Activated naive CD4-positive, alpha-beta T cell treated with anti-CD3 and anti-CD28 coated beads, Interleukin-2, amount 10 ng/mL, durations not matched to agents 7 days and 5 days (primary cell): ENCODE measurements around the gene TIMM10.

Experiments
- CTCF ChIA-PET: fragments of 350-600 bp; sonication (Branson Sonifier 250); formaldehyde crosslinking; loops from one replicate; lab custom pipeline; 2021; ENCODE audit warnings: antibody characterized with exemption; lab: Charles Lee
- DNase-seq: peaks from one replicate; pipeline ENCODE4 v3.0.0-alpha.2; 2020
- H3K27ac Mint-ChIP-seq: one replicate; pipeline ENCODE4 v1.8.0; 2021; ENCODE audit warnings: mild to moderate bottlenecking, moderate library complexity, mixed read lengths
- H3K27me3 Mint-ChIP-seq: one replicate; pipeline ENCODE4 v1.8.0; 2021; ENCODE audit warnings: mild to moderate bottlenecking, mixed read lengths
- H3K36me3 Mint-ChIP-seq: one replicate; pipeline ENCODE4 v1.8.0; 2021; ENCODE audit warnings: mixed read lengths
- H3K4me1 Mint-ChIP-seq: one replicate; pipeline ENCODE4 v1.8.0; 2021; ENCODE audit warnings: mixed read lengths
- H3K4me3 Mint-ChIP-seq: one replicate; pipeline ENCODE4 v1.8.0; 2021; ENCODE audit warnings: mild to moderate bottlenecking, moderate library complexity, mixed read lengths
- H3K9me3 Mint-ChIP-seq: one replicate; pipeline ENCODE4 v1.8.0; 2021; ENCODE audit warnings: mixed read lengths

Gene TIMM10

DNA sequence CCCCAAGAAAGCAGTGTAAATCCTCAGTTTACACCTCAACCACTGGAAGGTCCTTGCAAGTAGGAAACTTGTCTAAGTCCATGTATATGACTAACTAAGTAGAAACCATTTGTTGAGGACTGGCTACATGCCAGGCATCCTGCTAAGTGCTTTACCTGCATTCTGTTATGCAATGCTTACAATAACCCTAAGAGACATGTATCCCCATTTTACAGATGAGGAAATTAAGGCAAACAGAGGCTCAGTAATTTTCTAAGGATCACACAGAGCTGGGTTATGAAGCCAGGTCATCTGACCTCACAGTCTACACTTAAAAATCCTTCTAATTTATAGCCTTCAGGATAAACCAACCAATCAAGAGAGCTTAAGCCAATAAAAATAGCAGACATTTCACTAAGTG, 1.5 kb downstream of the TIMM10 start:
- CTCF ChIA-PET, result interaction anchor here (1.1 to 7.6 kb wide), 6 partner anchors 35 to 272 kb away, joined by 4 to 306 read pairs (median 12); partner anchors contain the start of genes RTN4RL2 and UBE2L6
- Mint-ChIP-seq H3K4me3 (peak overlapping the region; percentile 13), H3K9me3 (no peaks in the 10 kb centered on the region), H3K4me1 (peaks cover 44% of the 10 kb centered on the region), H3K36me3 (peaks cover 14% of the 10 kb centered on the region), H3K27me3 (no peaks in the 10 kb centered on the region), H3K27ac (no peak overlapping the region)
- no peak for DNase-seq

DNA sequence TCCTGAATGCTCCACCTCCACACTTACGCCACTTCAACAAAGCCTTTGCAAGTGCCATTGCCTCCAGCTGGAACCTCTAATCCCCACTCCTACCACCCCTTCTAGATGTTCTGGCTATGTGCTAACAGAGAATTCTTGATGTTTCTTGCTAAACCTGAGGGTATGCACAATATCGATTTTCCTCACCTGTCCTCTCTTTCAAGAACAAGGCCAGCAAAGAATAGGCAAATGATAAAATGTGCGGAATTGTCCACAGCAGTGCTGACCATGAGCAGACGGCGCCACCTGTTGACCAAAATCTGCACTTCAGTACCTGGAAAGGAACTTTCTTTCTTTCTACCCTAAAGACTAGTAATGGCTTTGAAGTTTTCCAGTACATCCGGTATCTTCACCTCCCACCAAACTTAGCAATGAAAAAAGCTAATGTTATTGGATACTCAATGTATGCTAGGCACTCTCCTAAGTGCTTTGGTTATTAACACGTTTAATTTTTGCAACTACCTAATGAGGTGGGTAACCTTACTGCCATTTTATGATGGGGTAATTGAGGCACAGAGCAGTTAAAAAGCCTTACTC, 3.4 kb downstream of the TIMM10 start:
- H3K27ac Mint-ChIP-seq, result peak overlapping the region; percentile 73
- H3K36me3 Mint-ChIP-seq, result peaks cover 14% of the 10 kb centered on the region
- no peak overlapping the region for H3K4me3 Mint-ChIP-seq

DNA sequence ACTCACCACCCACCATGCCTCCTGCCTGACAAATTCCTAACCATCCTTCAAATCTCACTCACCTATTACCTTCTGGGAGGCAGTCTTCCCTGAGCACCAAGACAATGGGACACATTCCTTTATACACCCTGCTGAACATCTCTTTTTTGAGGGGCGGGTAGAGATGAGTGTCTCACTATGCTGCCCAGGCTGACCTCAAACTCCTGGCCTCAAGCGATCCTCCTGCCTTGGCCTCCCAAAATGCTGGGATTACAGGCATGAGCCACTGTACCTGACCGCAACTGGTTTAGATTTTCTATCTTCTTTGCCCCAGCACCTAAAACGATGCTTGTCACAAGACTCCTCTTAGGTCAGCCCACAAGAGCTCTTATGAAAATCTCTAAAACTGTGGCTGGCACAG, 7.1 kb downstream of the TIMM10 start:
- no peaks in the 10 kb centered on the region for H3K27me3 Mint-ChIP-seq
- peaks cover 15% of the 10 kb centered on the region for H3K4me1 Mint-ChIP-seq
- H3K36me3 Mint-ChIP-seq, result peaks cover 10% of the 10 kb centered on the region
- H3K4me3 Mint-ChIP-seq, result no peak overlapping the region
- CTCF ChIA-PET, result interaction anchor here (1.6 to 7.6 kb wide), 3 partner anchors 29 to 178 kb away, joined by 4 to 306 read pairs (median 108); partner anchors contain the start of gene RTN4RL2
- no peak for DNase-seq
- no peaks in the 10 kb centered on the region for H3K9me3 Mint-ChIP-seq
- H3K27ac Mint-ChIP-seq, result no peak overlapping the region

More for the DNA sequence above, 3.4 kb downstream of the TIMM10 start:
- DNase-seq, result peak; percentile 87
- peaks cover 43% of the 10 kb centered on the region for H3K4me1 Mint-ChIP-seq
- no peaks in the 10 kb centered on the region for H3K27me3 Mint-ChIP-seq
- H3K9me3 Mint-ChIP-seq, result no peaks in the 10 kb centered on the region
- CTCF ChIA-PET, result interaction anchor here (0.6 to 7.6 kb wide), 37 partner anchors 8 to 193 kb away, joined by 3 to 306 read pairs (median 4); partner anchors contain the start of genes RTN4RL2, SLC43A1 and UBE2L6

DNA sequence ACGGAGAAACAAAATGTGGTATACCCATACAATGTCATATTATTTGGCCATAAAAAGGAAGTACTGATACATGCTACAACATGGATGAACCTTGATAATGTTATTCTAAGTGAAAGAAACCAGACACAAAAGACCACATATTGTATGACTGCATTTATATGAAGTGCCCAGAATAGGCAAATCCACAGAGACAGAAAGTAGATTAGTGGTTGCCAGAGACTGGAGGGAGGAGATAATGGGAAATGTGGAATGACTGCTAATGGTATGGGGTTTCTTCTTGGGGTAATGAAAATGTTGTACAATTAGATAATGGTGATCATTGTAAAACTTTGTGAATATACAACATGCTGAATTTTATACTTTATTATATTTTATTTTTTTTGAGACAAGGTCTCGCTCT, 9.4 kb downstream of the TIMM10 start:
- Mint-ChIP-seq H3K27me3 (peaks cover 8% of the 10 kb centered on the region), H3K27ac (no peak overlapping the region), H3K4me3 (no peak overlapping the region), H3K9me3 (no peaks in the 10 kb centered on the region), H3K4me1 (peaks cover 6% of the 10 kb centered on the region), H3K36me3 (no peaks in the 10 kb centered on the region)
- CTCF ChIA-PET, result interaction anchor here (0.9 to 9.0 kb wide), 2 partner anchors 27 to 119 kb away, joined by 3 to 115 read pairs; no protein-coding TSS in a partner anchor
- no peak for DNase-seq

DNA sequence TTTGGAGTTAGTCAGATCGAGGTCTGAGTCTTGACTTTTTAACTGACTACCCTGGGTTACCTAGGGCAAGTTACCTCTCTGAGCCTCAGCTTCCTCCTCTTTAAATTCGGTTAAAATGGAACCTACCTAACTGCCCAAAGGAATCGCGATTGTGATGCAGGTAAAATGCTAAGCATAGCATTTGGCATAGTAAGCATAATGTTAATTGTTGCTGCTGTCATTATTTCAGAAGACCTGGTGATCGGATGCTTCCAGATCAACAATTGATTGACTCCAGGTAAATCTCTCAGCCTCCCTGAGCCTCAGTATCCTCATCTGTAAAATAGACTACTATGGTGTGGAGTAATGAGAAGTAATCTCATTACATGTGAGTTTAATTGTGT, 14.5 kb downstream of the TIMM10 start:
- DNase-seq, result no peak
- no peaks in the 10 kb centered on the region for H3K9me3 Mint-ChIP-seq
- peaks cover 9% of the 10 kb centered on the region for H3K36me3 Mint-ChIP-seq
- H3K27me3 Mint-ChIP-seq, result peaks cover 8% of the 10 kb centered on the region
- peak overlapping the region; percentile 96 for H3K4me3 Mint-ChIP-seq
- CTCF ChIA-PET, result interaction anchor here (0.8 to 9.0 kb wide), 7 partner anchors 8 to 129 kb away, joined by 3 to 115 read pairs (median 5); no protein-coding TSS in a partner anchor
- peak overlapping the region; percentile 82 for H3K27ac Mint-ChIP-seq
- peaks cover 34% of the 10 kb centered on the region for H3K4me1 Mint-ChIP-seq

DNA sequence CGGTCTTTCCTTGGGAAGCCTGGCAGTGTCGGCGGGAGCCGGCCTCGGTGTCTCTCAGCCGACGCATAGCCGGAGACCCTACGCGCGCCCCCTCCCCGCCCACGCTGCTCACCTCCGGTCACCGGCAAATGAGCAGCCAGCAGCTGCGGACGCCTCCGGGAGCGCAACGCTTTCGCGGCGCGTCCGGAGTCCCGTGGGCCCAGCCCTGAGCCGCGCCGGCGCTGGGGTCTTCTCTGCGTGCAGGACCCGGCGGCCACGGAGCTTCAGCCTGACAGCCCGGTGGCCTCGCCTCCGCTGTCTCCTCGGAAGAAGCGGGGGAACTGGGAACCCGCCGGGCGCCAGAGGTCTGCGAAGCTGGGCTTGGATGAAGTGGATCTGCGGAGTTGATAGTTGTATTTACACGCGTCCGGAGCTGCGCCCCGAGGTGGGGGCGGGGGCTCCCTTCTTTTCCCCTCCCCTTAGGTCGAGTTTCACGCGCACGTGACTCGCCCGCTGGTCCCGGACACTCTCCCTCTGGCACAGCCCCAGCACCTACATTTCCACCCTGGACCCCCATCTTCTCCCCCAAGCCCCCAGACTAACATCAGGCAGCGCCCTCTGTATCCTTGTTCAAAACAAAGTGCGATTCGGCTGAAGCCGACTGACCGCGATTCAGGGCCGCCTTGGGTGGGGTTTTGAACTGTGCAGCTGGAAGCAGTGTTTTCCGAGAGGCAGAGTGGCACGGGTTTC, 15.1 kb downstream of the TIMM10 start, which contains the start of gene SLC43A1:
SLC43A1 (minus strand) TSS at position 371 of the 729 bp plus-strand sequence. CDS start 1,591 bp downstream, outside the sequence.
- Mint-ChIP-seq H3K27ac (peak within 1 kb of the TSS; percentile 86), H3K27me3 (peaks cover 8% of the 10 kb centered on the region), H3K36me3 (peaks cover 9% of the 10 kb centered on the region), H3K9me3 (no peaks in the 10 kb centered on the region), H3K4me3 (peak within 1 kb of the TSS; percentile 96), H3K4me1 (peaks cover 34% of the 10 kb centered on the region)
- CTCF ChIA-PET, result interaction anchor here (0.8 to 9.0 kb wide), 8 partner anchors 9 to 129 kb away, joined by 3 to 115 read pairs (median 5); no protein-coding TSS in a partner anchor
- peak; percentile 61 for DNase-seq

DNA sequence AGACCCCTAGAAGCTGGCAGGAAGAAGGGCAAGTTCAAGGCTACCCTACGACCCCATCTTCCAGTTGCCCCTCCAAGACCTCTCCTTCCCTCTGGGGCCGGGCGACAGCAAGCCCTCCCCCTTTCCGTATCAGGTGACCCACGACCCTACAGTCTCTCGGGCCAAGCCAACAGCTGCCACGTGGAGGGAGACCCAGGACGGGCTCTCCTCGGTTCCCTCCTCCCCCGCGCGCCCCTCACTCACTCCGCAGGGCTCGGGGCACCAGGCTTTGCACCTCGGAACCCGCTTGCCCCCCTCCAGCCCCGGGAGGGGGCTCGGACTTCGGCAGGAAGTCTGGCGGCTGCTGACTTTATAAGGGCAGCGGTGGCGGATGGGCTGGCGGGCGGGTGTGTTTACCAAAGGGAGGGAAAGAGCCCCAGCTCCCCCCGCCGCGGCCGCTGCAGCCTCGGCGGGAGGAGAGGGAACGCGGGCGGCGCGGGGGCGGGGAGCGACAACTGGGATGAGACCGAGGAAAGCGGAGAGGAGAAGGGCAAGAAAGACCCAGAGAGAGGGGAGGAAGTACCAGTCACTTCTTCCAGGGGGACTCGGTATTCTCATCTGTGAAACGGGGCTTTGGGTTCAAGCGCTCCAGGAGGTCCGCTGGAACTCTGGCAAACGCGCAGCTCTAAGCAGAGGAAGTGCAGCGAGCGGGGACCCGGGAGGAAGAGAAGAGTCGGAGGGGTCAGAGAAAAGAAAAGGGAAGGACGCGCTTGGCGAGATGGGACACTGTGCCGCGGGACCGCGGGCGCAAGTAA, 15.8 kb downstream of the TIMM10 start:
- CTCF ChIA-PET, result interaction anchor here (0.9 to 9.0 kb wide), 9 partner anchors 9 to 130 kb away, joined by 3 to 115 read pairs (median 5); no protein-coding TSS in a partner anchor

DNA sequence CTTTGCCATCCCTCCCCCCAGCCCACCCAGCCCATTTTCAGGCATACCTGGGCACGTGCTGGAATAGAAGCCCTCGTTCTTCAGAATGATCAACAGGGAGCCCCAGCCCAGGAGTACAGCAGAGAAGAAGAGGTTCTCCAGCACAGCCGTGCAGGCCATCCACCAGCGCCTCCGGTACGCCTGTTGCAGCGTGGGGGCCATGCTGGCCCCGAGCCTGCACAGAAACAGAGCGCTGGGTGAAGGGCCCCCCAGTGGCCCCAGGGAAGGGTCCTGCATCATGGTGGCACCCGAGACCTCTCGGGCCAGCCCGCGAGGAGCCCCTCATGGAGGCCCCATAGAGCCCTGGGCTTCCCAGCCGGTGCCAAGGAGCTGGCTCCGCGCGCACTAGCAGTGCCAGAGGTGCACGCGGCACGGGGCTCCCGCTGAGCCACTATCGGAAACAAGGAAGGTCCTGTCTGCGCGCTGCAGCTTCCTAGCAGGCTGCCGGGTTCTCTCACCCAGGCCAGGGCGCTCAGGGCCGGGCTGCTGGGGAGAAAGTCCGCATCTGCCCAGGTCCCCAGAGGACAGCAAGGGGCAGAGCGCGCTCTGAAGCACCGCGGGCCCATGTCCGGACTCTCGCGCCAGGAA, 16.5 kb downstream of the TIMM10 start:
- no peaks in the 10 kb centered on the region for H3K9me3 Mint-ChIP-seq
- peak overlapping the region; percentile 86 for H3K27ac Mint-ChIP-seq
- peak; percentile 57 for DNase-seq
- H3K4me3 Mint-ChIP-seq, result peak overlapping the region; percentile 96
- peaks cover 39% of the 10 kb centered on the region for H3K4me1 Mint-ChIP-seq
- peaks cover 8% of the 10 kb centered on the region for H3K27me3 Mint-ChIP-seq
- CTCF ChIA-PET, result interaction anchor here (1.0 to 9.0 kb wide), 7 partner anchors 8 to 131 kb away, joined by 3 to 115 read pairs (median 6); no protein-coding TSS in a partner anchor
- peaks cover 12% of the 10 kb centered on the region for H3K36me3 Mint-ChIP-seq

More for the DNA sequence above, 15.8 kb downstream of the TIMM10 start:
- H3K27me3 Mint-ChIP-seq, result peaks cover 8% of the 10 kb centered on the region
- H3K4me3 Mint-ChIP-seq, result peak overlapping the region; percentile 96
- H3K4me1 Mint-ChIP-seq, result peaks cover 36% of the 10 kb centered on the region
- peak overlapping the region; percentile 86 for H3K27ac Mint-ChIP-seq
- peaks cover 11% of the 10 kb centered on the region for H3K36me3 Mint-ChIP-seq
- peak; percentile 77 for DNase-seq
- H3K9me3 Mint-ChIP-seq, result no peaks in the 10 kb centered on the region

DNA sequence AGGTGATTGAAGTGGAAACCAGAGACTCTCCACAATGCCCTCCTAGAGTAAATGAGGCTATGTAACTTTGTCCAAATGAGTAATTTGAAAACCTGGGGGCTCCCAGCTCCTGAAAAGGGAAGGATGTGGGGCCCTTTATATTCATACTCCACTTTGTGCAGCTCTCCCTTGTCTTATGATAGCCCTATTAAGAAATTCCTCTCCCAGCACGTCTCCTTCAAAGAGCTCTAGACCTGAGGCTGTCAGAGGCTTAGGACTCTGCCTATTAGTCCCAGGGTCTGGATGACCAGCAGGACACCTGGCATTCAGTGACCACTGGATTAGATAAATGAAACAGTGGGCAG, 17.1 kb downstream of the TIMM10 start:
- CTCF ChIA-PET, result interaction anchor here (1.0 to 9.0 kb wide), 3 partner anchors 11 to 55 kb away, joined by 3 to 115 read pairs (median 6); no protein-coding TSS in a partner anchor
- Mint-ChIP-seq H3K4me1 (peaks cover 40% of the 10 kb centered on the region), H3K36me3 (peaks cover 13% of the 10 kb centered on the region), H3K9me3 (no peaks in the 10 kb centered on the region), H3K27ac (no peak overlapping the region), H3K27me3 (peaks cover 8% of the 10 kb centered on the region), H3K4me3 (peak overlapping the region; percentile 96)
- DNase-seq, result no peak

DNA sequence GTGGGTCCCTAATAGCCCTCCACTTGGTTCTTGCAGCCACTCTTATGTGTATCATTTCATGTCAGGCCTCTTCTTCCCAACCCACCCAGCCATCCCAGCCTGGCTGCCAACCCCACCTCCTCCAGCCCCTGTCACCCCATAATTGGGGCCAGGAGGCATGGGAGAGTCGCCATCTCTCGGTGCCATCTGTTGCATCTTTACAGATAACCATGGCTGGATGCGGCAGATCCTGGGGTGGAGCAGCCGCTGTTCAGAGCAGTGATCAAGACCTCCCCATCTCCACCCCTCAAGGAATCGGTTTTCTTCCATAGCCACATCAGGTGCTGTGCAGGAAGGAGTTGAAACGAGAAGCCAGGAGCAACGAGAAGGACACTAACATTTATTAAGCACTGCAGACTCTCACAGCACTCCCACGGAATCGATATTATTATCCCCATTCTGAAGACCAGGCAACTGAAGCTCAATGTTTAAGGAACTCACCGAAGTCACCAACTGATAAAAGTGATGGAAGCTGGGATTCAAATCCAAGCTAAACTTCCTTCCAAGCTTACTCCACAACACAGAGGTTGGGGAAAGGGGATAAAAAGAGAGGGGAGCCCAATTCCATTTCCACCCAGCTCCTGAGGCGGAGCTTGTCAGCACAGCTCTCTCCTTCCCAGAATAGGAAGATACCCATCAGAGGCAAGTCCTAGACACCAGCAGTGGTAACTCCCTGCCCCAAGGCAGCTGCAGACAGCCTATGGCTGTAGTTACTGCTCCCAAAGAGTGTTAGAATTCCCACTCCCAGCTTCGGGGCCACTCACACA, 17.7 kb downstream of the TIMM10 start:
- H3K9me3 Mint-ChIP-seq, result no peaks in the 10 kb centered on the region
- CTCF ChIA-PET, result interaction anchor here (1.4 to 9.0 kb wide), 2 partner anchors 19 to 55 kb away, joined by 6 to 115 read pairs; no protein-coding TSS in a partner anchor
- peak overlapping the region; percentile 10 for H3K4me3 Mint-ChIP-seq
- H3K27ac Mint-ChIP-seq, result no peak overlapping the region
- H3K4me1 Mint-ChIP-seq, result peaks cover 42% of the 10 kb centered on the region
- H3K27me3 Mint-ChIP-seq, result peaks cover 6% of the 10 kb centered on the region
- peaks cover 16% of the 10 kb centered on the region for H3K36me3 Mint-ChIP-seq
- no peak for DNase-seq

DNA sequence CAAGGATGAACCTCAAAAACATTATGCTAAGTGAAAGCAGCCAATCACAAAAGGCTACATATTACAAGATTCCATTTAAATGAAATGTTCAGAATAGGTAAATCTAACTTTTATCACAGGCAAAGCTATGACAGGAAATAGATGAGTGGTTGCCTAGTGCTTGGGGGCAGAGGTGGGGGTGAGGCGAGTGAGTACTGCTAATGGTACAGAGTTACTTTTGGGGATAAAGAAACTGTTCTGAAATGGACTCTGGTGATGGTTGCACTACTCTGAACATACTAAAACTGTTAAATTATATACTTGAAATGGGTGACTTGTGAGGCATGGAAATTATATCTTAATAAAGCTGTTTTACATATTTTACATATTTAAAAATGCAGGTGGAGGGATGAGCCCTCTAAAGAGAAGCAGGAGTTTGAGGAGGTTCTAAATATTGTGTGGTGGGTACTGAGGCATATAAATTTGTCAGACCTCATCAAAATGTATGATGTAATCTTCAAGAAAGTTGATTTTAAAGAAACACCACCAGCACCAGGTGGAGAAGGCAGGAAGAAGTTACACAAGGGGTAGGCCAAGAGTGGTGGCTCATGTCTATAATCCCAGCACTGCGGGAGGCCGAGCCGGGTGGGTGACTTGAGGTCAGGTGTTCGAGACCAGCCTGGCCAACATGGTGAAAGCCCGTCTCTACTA, 18.7 kb downstream of the TIMM10 start:
- no peak overlapping the region for H3K4me3 Mint-ChIP-seq

More for the DNA sequence above, 18.7 kb downstream of the TIMM10 start:
- no peak for DNase-seq
- H3K27ac Mint-ChIP-seq, result peak overlapping the region; percentile 25
- peaks cover 17% of the 10 kb centered on the region for H3K36me3 Mint-ChIP-seq
- CTCF ChIA-PET, result interaction anchor here (0.8 to 2.3 kb wide), 4 partner anchors 9 to 29 kb away, joined by 3 to 16 read pairs (median 10); no protein-coding TSS in a partner anchor
- H3K4me1 Mint-ChIP-seq, result peaks cover 42% of the 10 kb centered on the region
- H3K9me3 Mint-ChIP-seq, result no peaks in the 10 kb centered on the region
- H3K27me3 Mint-ChIP-seq, result no peaks in the 10 kb centered on the region
